SW 1271 (cell line): ENCODE measurements around the gene RGS3.
"Not testable (repeated sequence)": the region's sequence is repeated elsewhere in the genome, so short reads cannot be mapped to it uniquely, and the experiment has no call there.

Experiments
- DNase-seq, 2 experiments: peaks; one replicate each; lab custom pipeline; 2025; lab: John Stamatoyannopoulos, UW

Gene RGS3

DNA sequence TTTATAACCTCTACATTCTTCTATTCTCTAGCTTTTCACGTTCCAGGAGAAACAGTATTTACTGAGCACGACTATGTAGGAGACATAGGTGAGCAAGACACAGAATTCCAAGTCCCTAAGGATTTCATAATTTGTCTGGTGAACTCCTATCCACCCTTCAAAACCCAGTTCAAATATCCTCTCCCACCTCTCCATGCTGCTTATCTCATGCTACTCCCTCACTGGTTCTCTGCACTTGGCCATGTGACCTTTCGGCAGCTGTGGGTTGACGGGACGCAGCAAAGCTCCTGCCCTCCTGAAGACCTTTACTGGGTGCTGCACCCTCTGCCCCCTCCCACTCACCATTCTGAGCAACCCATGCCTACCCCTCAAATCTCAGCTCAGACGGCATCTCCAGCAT is 173.2 kb downstream of the RGS3 start:
- DNase-seq: no peak

DNA sequence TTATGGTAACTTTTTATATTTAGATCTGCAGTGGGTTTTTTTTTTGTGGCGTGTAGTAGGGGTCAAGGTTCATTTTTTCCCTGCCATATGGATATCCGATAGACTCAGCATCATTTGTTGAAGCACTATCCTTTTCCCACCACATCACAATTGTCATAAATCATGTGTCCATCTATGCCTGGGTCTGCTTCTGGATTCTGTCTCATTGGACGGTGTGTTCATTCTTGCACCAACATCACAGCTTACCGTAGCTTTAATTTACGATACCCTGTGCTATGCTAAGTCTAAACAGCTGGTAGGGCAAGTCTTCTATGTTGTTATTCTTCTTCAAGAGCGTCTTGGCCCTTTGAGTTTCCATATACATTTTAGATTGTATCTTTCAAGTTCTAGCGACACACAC is 175.0 kb downstream of the RGS3 start:
- no peak for DNase-seq

DNA sequence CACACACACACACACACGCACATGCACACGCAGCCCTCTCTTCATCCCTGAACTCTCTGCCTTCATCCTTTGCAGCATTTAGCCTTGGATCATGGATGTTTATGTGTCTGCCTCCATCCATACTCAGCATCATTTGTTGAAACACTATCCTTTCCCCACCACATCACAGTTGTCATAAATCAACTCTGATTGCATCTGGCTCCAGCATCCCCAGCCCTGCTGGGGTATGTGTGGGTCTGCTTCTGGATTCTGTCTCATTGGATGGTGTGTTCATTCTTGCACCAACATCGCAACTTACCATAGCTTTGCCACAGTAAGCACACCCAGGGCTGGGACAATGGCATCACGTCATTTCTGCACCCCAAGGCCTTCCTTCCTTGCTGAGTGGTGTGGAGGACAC is 175.4 kb downstream of the RGS3 start:
- DNase-seq: no peak

DNA sequence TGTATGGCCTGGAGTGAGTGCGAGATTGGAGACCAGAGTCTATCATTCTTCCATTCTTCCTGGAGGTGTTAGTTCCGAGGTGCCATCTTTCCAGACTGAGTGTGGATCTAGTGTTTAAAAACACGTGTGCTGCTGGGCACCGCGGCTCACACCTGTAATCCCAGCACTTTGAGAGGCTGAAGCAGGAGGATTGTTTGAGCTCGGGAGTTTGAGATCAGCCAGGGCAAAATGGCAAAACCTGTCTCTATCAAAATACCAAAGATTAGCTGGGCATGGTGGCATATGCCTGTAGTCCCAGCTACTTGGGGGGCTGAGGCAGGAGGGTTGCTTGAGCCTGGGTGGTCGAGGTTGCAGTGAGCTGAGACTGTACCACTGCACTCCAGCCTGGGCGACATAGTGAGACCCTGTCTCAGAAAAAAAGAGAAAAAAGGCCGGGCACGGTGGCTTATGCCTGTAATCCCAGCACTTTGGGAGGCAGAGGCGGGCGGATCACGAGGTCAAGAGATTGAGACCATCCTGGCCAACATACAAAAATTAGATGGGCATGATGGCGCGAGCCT is 176.0 kb downstream of the RGS3 start:
- DNase-seq: not testable (repeated sequence)

DNA sequence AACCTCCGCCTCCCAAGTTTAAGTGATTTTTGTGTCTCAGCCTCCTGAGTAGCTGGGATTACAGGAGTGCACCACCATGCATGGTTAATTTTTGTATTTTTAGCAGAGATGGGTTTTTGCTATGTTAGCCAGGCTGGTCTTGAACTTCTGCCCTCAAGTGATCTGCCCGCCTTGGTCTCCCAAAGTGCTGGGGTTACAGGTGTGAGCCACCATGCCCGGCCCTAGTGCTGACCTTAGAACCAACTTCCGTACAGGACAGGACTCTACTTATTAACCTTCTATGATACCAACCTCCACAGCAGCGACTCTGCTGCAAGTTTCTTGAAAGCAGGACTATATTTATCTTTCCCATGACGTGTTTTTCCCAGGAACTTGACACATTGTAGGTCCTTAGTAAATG is 176.9 kb downstream of the RGS3 start:
- no peak for DNase-seq

DNA sequence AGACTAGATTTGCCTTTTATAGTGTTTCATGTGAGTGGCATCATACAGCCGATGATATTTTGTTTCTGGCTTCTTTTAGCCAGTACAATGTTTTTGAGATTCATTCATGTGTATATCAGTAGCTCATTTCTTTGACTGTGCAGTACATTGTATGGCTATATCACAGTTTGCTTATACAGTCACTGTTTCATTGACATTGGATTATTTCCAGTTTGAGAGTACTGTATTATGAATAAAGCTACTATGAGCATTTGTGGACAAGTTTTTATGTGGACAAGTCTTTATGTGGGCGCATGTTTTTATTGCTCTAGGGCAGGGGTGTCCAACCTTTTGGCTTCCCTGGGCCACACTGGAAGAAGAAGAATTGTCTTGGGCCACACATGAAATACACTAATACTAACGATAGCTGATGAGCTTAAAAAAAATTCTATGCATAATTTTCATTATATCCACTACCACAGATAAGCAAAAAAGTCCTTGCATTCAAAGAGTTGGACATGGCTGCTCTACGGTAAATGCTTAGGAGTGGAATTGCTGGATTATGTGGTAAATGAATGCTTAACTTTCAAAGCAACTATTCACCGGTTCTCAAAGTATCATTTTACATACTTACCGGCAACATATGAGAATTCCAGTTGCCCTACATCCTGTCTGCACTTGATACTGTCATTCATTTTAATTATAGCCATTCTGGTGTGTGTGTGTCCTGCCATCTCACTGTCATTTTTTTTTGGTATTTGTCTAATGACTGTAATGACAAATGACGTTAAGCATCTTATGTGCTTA is 177.8 kb downstream of the RGS3 start:
- DNase-seq: no peak

DNA sequence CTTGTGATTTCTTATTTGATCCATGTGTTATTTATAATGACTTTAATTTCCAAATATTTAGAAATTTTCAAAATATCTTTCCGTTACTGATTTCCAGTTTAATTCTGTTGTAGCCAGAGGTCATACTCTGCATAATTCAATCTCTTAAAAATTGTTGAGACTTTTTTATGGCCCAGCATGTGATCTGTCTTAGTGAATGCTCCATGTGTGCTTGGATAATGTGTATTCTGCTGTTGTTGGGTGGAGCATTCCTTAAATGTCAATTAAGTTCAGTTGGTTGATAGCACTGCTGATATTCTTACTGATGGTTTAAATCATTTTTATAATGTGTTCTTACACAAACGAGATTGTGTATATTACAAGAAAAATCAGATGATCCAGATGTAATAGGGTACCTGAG is 180.8 kb downstream of the RGS3 start:
- DNase-seq: no peak

DNA sequence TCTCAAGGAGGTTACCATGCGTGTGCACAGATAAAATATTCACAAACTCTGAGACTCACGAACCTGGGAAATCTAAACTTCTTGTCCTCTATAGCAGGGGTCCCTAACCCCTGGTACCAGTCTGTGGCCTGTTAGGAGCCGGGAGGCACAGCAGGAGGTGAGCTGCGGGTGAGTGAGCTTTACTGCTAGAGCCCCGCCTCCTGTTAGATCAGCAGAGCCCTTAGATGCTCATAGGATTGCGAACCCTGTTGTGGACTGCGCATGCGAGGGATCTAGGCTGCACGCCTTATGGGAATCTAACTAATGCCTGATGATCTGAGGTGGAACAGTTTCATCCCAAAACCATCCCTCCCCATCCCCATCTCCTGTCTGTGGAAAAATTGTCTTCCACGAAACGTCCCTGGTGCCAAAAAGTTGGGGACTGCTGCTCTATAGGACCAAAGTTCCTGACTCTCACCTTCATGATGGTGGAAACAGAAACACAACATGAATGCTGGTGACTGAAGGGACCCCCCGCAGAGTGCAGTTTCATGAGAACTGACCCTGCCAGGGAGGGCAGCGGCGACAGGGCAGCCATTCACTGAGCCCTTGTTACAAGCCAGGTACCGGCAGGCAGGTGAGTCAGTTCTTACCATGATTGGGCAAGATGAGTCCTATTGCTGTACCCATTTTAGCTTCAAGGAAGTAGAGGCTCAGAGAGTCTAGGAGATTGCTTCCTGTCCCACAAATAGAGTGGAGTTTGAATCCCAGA is 181.9 kb downstream of the RGS3 start:
- DNase-seq: no peak

DNA sequence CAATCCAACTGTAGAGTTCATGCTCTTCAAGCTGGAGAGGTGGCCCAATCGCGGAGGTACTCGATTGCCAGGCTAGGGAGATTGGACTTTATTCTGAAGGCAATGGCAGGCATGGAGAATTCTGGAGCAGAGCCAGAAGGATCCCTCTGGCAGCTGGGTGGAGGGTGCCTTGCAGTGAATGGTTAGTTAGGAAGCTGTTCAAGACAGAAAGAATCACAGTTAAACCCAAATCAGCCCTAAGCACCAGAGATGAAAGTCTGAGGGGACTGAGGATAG is 182.4 kb downstream of the RGS3 start:
- no peak for DNase-seq

DNA sequence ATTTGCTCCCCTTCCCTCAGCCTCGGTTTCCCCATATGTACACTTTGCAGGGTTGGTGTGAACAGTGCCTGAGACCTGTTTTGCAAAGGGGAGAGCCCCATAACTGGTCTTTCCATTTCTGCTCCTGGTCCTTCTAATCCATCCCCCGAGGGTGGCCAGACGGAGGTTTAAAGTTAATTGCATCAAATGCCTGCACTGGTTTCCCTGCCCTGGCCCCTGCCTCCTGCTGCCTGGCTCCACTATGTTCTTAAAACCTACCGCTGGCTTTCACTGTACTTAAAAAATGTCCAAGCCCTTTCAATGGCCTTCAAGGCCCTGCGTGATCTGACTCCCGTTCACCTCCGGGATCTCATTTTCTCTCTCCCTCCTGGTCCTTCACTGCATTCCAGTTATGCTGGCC is 183.0 kb downstream of the RGS3 start:
- no peak for DNase-seq
